OCI-LY1 (cell line): ENCODE data around the gene SCN1A.

Experiments used
- CTCF ChIP-seq: fragments of 200-600 bp; sonication (generic), shearing (Covaris generic); IDR thresholded peaks from 2 replicates; pipeline ENCODE4 v1.5.1; 2017; ENCODE audit warnings: mild to moderate bottlenecking, antibody characterized with exemption, low read length, moderate library complexity, mixed read lengths
- EZH2 ChIP-seq: fragments of 200-600 bp; sonication (generic), shearing (Covaris generic); IDR thresholded peaks from 2 replicates; pipeline ENCODE4 v1.8.0; 2017; ENCODE audit warnings: borderline replicate concordance, mixed run types, mild to moderate bottlenecking, antibody characterized with exemption, low read length, moderate library complexity, mixed read lengths

- TF ChIP-seq CTCF (peak; percentile 68; the same call in 1 of the 2 replicates), EZH2 (no peak)
Observed at GRCh38 chr2:166127217-166128155, at the start of gene SCN1A.
